Measurements from ENCODE around the gene LSAMP. TPM values are rescaled to one million over a fixed set of nuclear protein-coding genes. Genes with fewer than 3 reads are reported as not detected.

Gene LSAMP
- total and polyA plus RNA-seq, 9 of the 15 experiments (the other 6 are each of a cell fraction or from before 2014, with no cell fraction given) = 0.09 to 0.11 TPM; not detected in 7

GRCh38 chr3:116067326-116067725 lies 378.0 kb downstream of the LSAMP start:
- H3K4me2 ChIP-seq (ENCODE audit: insufficient read depth, low read length) = no peak overlapping the region
- ATAC-seq = no peak
- POLR2A ChIA-PET = no interaction called here

GRCh38 chr3:116065501-116065900 lies 379.8 kb downstream of the LSAMP start:
- intact Hi-C loops (cut with micrococcal nuclease) (no loop called here), in situ Hi-C loops (cut with MboI) (no loop called here)
- FAIRE-seq = no peak
- WGBS (ENCODE audit: insufficient coverage, low coverage, missing lambda C conversion rate) = 22% methylated on average over 1 of the region's 1 CpG
- H3K27ac ChIP-seq (ENCODE audit: extremely low read depth, low read depth, low read length) = no peak overlapping the region
- no peaks in the 10 kb centered on the region for H3K27me3 ChIP-seq (ENCODE audit: control insufficient read depth in 2 of 2, insufficient read depth in 2 of 2, low read length in 2 of 2)
- no peak for DNase-seq (ENCODE audit: extremely low read depth in 1 of 4, low spot score in 3 of 4)
- ChIA-PET POLR2A (no interaction called here), CTCF (ENCODE audit: low intra/inter-chr PET ratio) (no interaction called here)
- H4K20me1 ChIP-seq (replicated peaks; ENCODE audit: control insufficient read depth, insufficient read depth, low read length) = no peaks in the 10 kb centered on the region
- H2AFZ ChIP-seq (ENCODE audit: low read depth, low read length) = peak overlapping the region; percentile 66
- H3K4me2 ChIP-seq (ENCODE audit: insufficient read depth, low read length) = no peak overlapping the region
- no peak overlapping the region for H3K4me3 ChIP-seq
- H3K9ac ChIP-seq (ENCODE audit: insufficient read depth in 1 of 2, low read depth in 2 of 2, low read length in 2 of 2) = no peak overlapping the region
- peaks cover 0 to 10% of the 10 kb centered on the region in 2 experiments; a peak in 2 of 5 replicates for H3K4me1 ChIP-seq (replicated peaks in 1 of 2; ENCODE audit: control insufficient read depth in 2 of 2, insufficient read depth in 2 of 2, low read length in 2 of 2)
- H3K9me1 ChIP-seq (ENCODE audit: control insufficient read depth, insufficient read depth, low read length) = no peaks in the 10 kb centered on the region
- no peaks in the 10 kb centered on the region; the same call in 2 of the 3 replicates for H3K36me3 ChIP-seq (ENCODE audit: control insufficient read depth, insufficient read depth, low read length)
- TF ChIP-seq ZNF212 (CRISPR knock-in tag; IDR thresholded peaks at IDR 0.05) (no peak), RNF2 (IDR thresholded peaks at IDR 0.05) (no peak), POLR2H (tag; IDR thresholded peaks at IDR 0.05; ENCODE audit: low read depth) (no peak)
- no TSS peak for BruUV-seq (replicated peaks)
- no peak for ATAC-seq
- no peaks in the 10 kb centered on the region for H3K9me3 ChIP-seq (replicated peaks; ENCODE audit: control insufficient read depth, insufficient read depth, low read depth, low read length)
- H3K79me2 ChIP-seq (ENCODE audit: control insufficient read depth, insufficient read depth, low read length) = no peaks in the 10 kb centered on the region

More at GRCh38 chr3:116067326-116067725, 378.0 kb downstream of the LSAMP start:
- no peaks in the 10 kb centered on the region; the same call in 2 of the 3 replicates for H3K36me3 ChIP-seq (ENCODE audit: control insufficient read depth, insufficient read depth, low read length)
- DNase-seq (ENCODE audit: extremely low read depth in 1 of 4, low spot score in 3 of 4) = no peak
- H2AFZ ChIP-seq (ENCODE audit: low read depth, low read length) = peak overlapping the region; percentile 45; the same call in 1 of the 2 replicates
- 83% methylated on average over 4 of the region's 4 CpGs for WGBS (ENCODE audit: insufficient coverage, low coverage, missing lambda C conversion rate)
- intact Hi-C loops (cut with micrococcal nuclease) (no loop called here), in situ Hi-C loops (cut with MboI) (no loop called here)
- H3K4me3 ChIP-seq = no peak overlapping the region
- H3K9me3 ChIP-seq (replicated peaks; ENCODE audit: control insufficient read depth, insufficient read depth, low read depth, low read length) = no peaks in the 10 kb centered on the region
- no peaks in the 10 kb centered on the region for H3K27me3 ChIP-seq (ENCODE audit: control insufficient read depth in 2 of 2, insufficient read depth in 2 of 2, low read length in 2 of 2)
- H3K27ac ChIP-seq (ENCODE audit: extremely low read depth, low read depth, low read length) = no peak overlapping the region
- H3K79me2 ChIP-seq (ENCODE audit: control insufficient read depth, insufficient read depth, low read length) = no peaks in the 10 kb centered on the region
- BruUV-seq (replicated peaks) = no TSS peak
- CTCF ChIA-PET (ENCODE audit: low intra/inter-chr PET ratio) = no interaction called here
- no peak for TF ChIP-seq ZNF408 (CRISPR knock-in tag; IDR thresholded peaks at IDR 0.05; ENCODE audit: low read depth)
- TF ChIP-seq MCM5 (IDR thresholded peaks at IDR 0.05; ENCODE audit: low read depth) = no peak
- no peak for TF ChIP-seq SMARCB1 (IDR thresholded peaks at IDR 0.05; ENCODE audit: insufficient read length, low read depth)
- no peaks in the 10 kb centered on the region for H4K20me1 ChIP-seq (replicated peaks; ENCODE audit: control insufficient read depth, insufficient read depth, low read length)
- H3K9me1 ChIP-seq (ENCODE audit: control insufficient read depth, insufficient read depth, low read length) = no peaks in the 10 kb centered on the region
- FAIRE-seq = no peak
- peaks cover 0 to 10% of the 10 kb centered on the region in 2 experiments; a peak in 2 of 5 replicates for H3K4me1 ChIP-seq (replicated peaks in 1 of 2; ENCODE audit: control insufficient read depth in 2 of 2, insufficient read depth in 2 of 2, low read length in 2 of 2)
- H3K9ac ChIP-seq (ENCODE audit: insufficient read depth in 1 of 2, low read depth in 2 of 2, low read length in 2 of 2) = no peak overlapping the region
